CD1c-positive myeloid dendritic cell (primary cell): ENCODE results near the gene KCNJ8.
"Not testable (repeated sequence)": the region's sequence is repeated elsewhere in the genome, so short reads cannot be mapped to it uniquely, and the experiment has no call there.

ENCODE experiments used
- DNase-seq: peaks from one replicate; pipeline ENCODE4 v3.0.0-alpha.2; 2016; ENCODE audit errors: extremely low spot score

Gene KCNJ8

GRCh38 chr12:21786041-21786531, 11.6 kb upstream of the KCNJ8 start:
- no peak for DNase-seq

GRCh38 chr12:21782723-21783122, 8.2 kb upstream of the KCNJ8 start:
- DNase-seq: not testable (repeated sequence)

- no peak for DNase-seq
Observed at GRCh38 chr12:21780786-21781185, 6.3 kb upstream of the KCNJ8 start.

GRCh38 chr12:21776175-21776574, 1.7 kb upstream of the KCNJ8 start:
- DNase-seq: no peak

- DNase-seq: no peak
Observed at GRCh38 chr12:21775133-21775820, 771 bp upstream of the KCNJ8 start.

- no peak for DNase-seq
Observed at GRCh38 chr12:21773806-21774205, 700 bp downstream of the KCNJ8 start.

GRCh38 chr12:21773263-21773741, 1.2 kb downstream of the KCNJ8 start:
- DNase-seq: no peak

GRCh38 chr12:21771311-21771710, 3.2 kb downstream of the KCNJ8 start:
- no peak for DNase-seq

GRCh38 chr12:21769307-21769706, 5.2 kb downstream of the KCNJ8 start:
- no peak for DNase-seq

GRCh38 chr12:21766403-21766802, 8.1 kb downstream of the KCNJ8 start:
- no peak for DNase-seq

GRCh38 chr12:21764950-21765349, 9.6 kb downstream of the KCNJ8 start:
- no peak for DNase-seq

GRCh38 chr12:21764065-21764464, 10.4 kb downstream of the KCNJ8 start:
- no peak for DNase-seq

- DNase-seq: no peak
Observed at GRCh38 chr12:21763531-21763930, 11.0 kb downstream of the KCNJ8 start.

GRCh38 chr12:21759737-21760136, 14.8 kb downstream of the KCNJ8 start:
- DNase-seq: no peak

- no peak for DNase-seq
Observed at GRCh38 chr12:21757735-21758134, 16.8 kb downstream of the KCNJ8 start.

- DNase-seq: no peak
Observed at GRCh38 chr12:21756699-21757098, 17.8 kb downstream of the KCNJ8 start.

- DNase-seq: no peak
Observed at GRCh38 chr12:21751517-21751916, 23.0 kb downstream of the KCNJ8 start.

GRCh38 chr12:21745258-21745657, 29.2 kb downstream of the KCNJ8 start:
- DNase-seq: no peak

GRCh38 chr12:21731144-21731543, 43.4 kb downstream of the KCNJ8 start:
- no peak for DNase-seq

- DNase-seq: no peak
Observed at GRCh38 chr12:21725731-21726130, 48.8 kb downstream of the KCNJ8 start.

GRCh38 chr12:21718944-21719650, 55.4 kb downstream of the KCNJ8 start:
- no peak for DNase-seq

GRCh38 chr12:21718403-21718802, 56.1 kb downstream of the KCNJ8 start:
- DNase-seq: no peak

- DNase-seq: no peak
Observed at GRCh38 chr12:21717767-21718166, 56.7 kb downstream of the KCNJ8 start.
